ENCODE measurements around the gene TSHZ1.

- TF ChIP-seq CTCF (IDR thresholded peaks at IDR 0.05) (no peak), POLR2A (IDR thresholded peaks at IDR 0.05) (no peak)
Observed at GRCh38 chr18:75336767-75337166, 126.2 kb downstream of the TSHZ1 start.
